PFSK-1 (cell line): ENCODE measurements around the gene PLXNA1.

ENCODE experiments used
- FOXP2 ChIP-seq: optimal IDR thresholded peaks from 2 replicates; pipeline ENCODE3; 2011; ENCODE audit warnings: borderline replicate concordance, control low read depth, inconsistent platforms; ENCODE audit not compliant: insufficient read depth; ENCODE audit errors: extremely low read length, extremely low read depth
- POLR2AphosphoS5 ChIP-seq: IDR thresholded peaks from 2 replicates; pipeline ENCODE4 v1.6.1; 2012; ENCODE audit warnings: low read depth, mild to moderate bottlenecking, control low read depth, low read length, moderate library complexity
- SIN3A ChIP-seq: IDR thresholded peaks from 2 replicates; pipeline ENCODE4 v1.6.1; 2012; ENCODE audit warnings: mild to moderate bottlenecking, low read length, moderate library complexity, borderline replicate concordance; ENCODE audit not compliant: insufficient read depth
- TAF1 ChIP-seq: IDR thresholded peaks from 2 replicates; pipeline ENCODE4 v1.6.1; 2012; ENCODE audit warnings: low read length, control low read depth, borderline replicate concordance; ENCODE audit not compliant: insufficient read depth
- TF ChIP-seq, protein P1 (sequence below), 2 experiments: IDR thresholded peaks; 2 replicates each; pipeline versions ENCODE4 v1.6.1 to v1.8.0; 2011 to 2012; ENCODE audit warnings: low read depth in 2 of 2, low read length in 2 of 2, control low read depth in 1 of 2, inconsistent platforms in 1 of 2, mild to moderate bottlenecking in 1 of 2, moderate library complexity in 1 of 2; ENCODE audit not compliant: insufficient read depth in 1 of 2

PLXNA1 gene

GRCh38 chr3:126990024-126990700 is 7.2 kb downstream of the PLXNA1 start:
- TF ChIP-seq FOXP2 (no peak), SIN3A (no peak), TAF1 (no peak), POLR2AphosphoS5 (no peak)
- TF ChIP-seq, protein P1, sequence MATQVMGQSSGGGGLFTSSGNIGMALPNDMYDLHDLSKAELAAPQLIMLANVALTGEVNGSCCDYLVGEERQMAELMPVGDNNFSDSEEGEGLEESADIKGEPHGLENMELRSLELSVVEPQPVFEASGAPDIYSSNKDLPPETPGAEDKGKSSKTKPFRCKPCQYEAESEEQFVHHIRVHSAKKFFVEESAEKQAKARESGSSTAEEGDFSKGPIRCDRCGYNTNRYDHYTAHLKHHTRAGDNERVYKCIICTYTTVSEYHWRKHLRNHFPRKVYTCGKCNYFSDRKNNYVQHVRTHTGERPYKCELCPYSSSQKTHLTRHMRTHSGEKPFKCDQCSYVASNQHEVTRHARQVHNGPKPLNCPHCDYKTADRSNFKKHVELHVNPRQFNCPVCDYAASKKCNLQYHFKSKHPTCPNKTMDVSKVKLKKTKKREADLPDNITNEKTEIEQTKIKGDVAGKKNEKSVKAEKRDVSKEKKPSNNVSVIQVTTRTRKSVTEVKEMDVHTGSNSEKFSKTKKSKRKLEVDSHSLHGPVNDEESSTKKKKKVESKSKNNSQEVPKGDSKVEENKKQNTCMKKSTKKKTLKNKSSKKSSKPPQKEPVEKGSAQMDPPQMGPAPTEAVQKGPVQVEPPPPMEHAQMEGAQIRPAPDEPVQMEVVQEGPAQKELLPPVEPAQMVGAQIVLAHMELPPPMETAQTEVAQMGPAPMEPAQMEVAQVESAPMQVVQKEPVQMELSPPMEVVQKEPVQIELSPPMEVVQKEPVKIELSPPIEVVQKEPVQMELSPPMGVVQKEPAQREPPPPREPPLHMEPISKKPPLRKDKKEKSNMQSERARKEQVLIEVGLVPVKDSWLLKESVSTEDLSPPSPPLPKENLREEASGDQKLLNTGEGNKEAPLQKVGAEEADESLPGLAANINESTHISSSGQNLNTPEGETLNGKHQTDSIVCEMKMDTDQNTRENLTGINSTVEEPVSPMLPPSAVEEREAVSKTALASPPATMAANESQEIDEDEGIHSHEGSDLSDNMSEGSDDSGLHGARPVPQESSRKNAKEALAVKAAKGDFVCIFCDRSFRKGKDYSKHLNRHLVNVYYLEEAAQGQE (IDR thresholded peaks at IDR 0.05; ENCODE audit: insufficient read depth in 1 of 2, low read depth in 2 of 2, low read length in 2 of 2), result no peak

DNA sequence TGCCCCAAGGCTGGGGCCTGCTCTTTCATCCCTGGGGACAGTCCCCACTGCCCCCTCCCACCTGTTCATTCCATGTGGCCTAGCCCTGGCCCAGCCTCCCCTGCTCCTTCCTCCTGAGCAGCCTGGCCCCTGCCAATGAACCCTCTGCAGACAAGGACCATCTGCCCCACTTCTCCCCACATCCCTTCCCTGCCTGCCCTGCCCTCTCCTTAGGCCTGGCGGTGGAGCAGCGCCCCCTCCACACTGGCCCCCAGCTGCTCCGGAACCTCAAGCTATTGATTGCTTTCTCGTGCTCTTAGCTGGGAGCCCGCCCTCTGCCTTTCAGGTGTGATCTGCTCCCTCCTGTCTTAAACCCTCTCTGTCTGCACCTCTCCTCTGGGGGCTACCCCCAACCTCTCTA is 8.0 kb downstream of the PLXNA1 start:
- TF ChIP-seq SIN3A, result no peak
- no peak for TF ChIP-seq TAF1
- no peak for TF ChIP-seq POLR2AphosphoS5
- TF ChIP-seq FOXP2, result no peak
- TF ChIP-seq, protein P1 (IDR thresholded peaks at IDR 0.05; ENCODE audit: insufficient read depth in 1 of 2, low read depth in 2 of 2, low read length in 2 of 2), result no peak

GRCh38 chr3:126991366-126992200 is 8.7 kb downstream of the PLXNA1 start:
- TF ChIP-seq, protein P1 (IDR thresholded peaks at IDR 0.05; ENCODE audit: insufficient read depth in 1 of 2, low read depth in 2 of 2, low read length in 2 of 2), result no peak
- TF ChIP-seq SIN3A (no peak), TAF1 (no peak), FOXP2 (no peak), POLR2AphosphoS5 (no peak)

- TF ChIP-seq FOXP2 (no peak), POLR2AphosphoS5 (no peak)
Measured at GRCh38 chr3:126992216-126992615, 9.3 kb downstream of the PLXNA1 start.

GRCh38 chr3:126992776-126993175 is 9.9 kb downstream of the PLXNA1 start:
- TF ChIP-seq TAF1, result no peak
- TF ChIP-seq, protein P1 (IDR thresholded peaks at IDR 0.05; ENCODE audit: insufficient read depth in 1 of 2, low read depth in 2 of 2, low read length in 2 of 2), result no peak
- no peak for TF ChIP-seq POLR2AphosphoS5
- TF ChIP-seq FOXP2, result no peak
- no peak for TF ChIP-seq SIN3A
